GM18502 (cell line): ENCODE data around the gene CEP72.
"Not testable (repeated sequence)": the region's sequence is repeated elsewhere in the genome, so short reads cannot be mapped to it uniquely, and the experiment has no call there.

ENCODE experiments used
- ATAC-seq: cut with Tn5 transposase; IDR thresholded peaks from one replicate; pipeline ENCODE4 v1.9.1; 2021; ENCODE audit warnings: mild to moderate bottlenecking; ENCODE audit not compliant: unreplicated experiment, poor library complexity

The CEP72 gene

GRCh38 chr5:693271-694041 is 81.3 kb downstream of the CEP72 start, which contains the start of gene TPPP:
Gene TPPP (minus strand): TSS chr5:693352. CDS start chr5:678060, 15,292 bp downstream.
- ATAC-seq, result peak; percentile 87

- not testable (repeated sequence) for ATAC-seq
These were observed 81.9 kb downstream of the CEP72 start for GRCh38 chr5:694042-694431.

- ATAC-seq, result not testable (repeated sequence)
These were observed 83.3 kb downstream of the CEP72 start for GRCh38 chr5:695475-695874.

- ATAC-seq, result not testable (repeated sequence)
These were observed 84.1 kb downstream of the CEP72 start for GRCh38 chr5:696191-696590.

- not testable (repeated sequence) for ATAC-seq
These were observed 84.9 kb downstream of the CEP72 start for GRCh38 chr5:696753-697702.
